Body of pancreas (tissue), 4 donors: ENCODE data around the gene RICTOR.

Experiments
- CTCF ChIP-seq, 7 experiments: fragments of 450-650 bp in 4 of 7; fragments of 200-600 bp in 3 of 7; sonication (generic) in 3 of 7; IDR thresholded peaks; one replicate each; pipeline ENCODE4 v1.5.1; 2016 to 2019; ENCODE audit warnings: antibody characterized with exemption in 7 of 7
- POLR2A ChIP-seq, 3 donors: fragments of 450-650 bp; IDR thresholded peaks; one replicate each; pipeline ENCODE4 v1.6.1; 2016; ENCODE audit warnings: antibody characterized with exemption in 3 of 3, mild to moderate bottlenecking in 2 of 3

DNA sequence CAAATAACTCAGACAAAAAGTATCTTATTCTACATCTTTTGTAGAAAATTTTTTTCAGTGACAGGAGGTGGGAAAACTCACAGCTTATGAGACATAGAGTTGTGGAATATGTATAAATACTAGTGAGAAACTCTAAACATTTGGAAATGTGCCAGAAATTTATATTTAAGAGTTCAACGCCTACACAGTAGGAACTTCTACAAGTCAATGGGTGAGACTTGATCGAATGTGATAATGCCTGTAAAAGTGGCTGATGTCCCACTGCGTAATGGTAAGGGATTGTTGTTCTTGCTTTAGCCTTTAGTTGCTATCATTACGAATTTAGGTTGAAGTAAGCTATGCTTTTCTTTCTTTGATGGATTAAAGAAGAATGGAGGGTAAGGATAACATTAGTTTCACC lies 40.0 kb upstream of the RICTOR start:
- TF ChIP-seq CTCF (IDR thresholded peaks at IDR 0.05) (no peak), POLR2A (IDR thresholded peaks at IDR 0.05) (no peak)
